ENCODE measurements around the gene KIF12.

GRCh38 chr9:114138552-114138971 lies 39.5 kb upstream of the KIF12 start:
- TF ChIP-seq CTCF (conservative IDR thresholded peaks at IDR 0.05), result no peak
- TF ChIP-seq ZFX (IDR thresholded peaks at IDR 0.05), result no peak
